ENCODE results near the gene RHBDL1. TPM values are rescaled to one million over a fixed set of nuclear protein-coding genes. Genes with fewer than 3 reads are reported as not detected.
A peak's percentile ranks its signal among the peaks of the same experiment; 100 is the strongest.

Gene RHBDL1
- total and polyA plus RNA-seq, 9 of the 15 experiments (the other 6 are each of a cell fraction or from before 2014, with no cell fraction given): 0.03 to 5.6 (median 1.3) TPM; not detected in 1

- TF ChIP-seq, protein P1, sequence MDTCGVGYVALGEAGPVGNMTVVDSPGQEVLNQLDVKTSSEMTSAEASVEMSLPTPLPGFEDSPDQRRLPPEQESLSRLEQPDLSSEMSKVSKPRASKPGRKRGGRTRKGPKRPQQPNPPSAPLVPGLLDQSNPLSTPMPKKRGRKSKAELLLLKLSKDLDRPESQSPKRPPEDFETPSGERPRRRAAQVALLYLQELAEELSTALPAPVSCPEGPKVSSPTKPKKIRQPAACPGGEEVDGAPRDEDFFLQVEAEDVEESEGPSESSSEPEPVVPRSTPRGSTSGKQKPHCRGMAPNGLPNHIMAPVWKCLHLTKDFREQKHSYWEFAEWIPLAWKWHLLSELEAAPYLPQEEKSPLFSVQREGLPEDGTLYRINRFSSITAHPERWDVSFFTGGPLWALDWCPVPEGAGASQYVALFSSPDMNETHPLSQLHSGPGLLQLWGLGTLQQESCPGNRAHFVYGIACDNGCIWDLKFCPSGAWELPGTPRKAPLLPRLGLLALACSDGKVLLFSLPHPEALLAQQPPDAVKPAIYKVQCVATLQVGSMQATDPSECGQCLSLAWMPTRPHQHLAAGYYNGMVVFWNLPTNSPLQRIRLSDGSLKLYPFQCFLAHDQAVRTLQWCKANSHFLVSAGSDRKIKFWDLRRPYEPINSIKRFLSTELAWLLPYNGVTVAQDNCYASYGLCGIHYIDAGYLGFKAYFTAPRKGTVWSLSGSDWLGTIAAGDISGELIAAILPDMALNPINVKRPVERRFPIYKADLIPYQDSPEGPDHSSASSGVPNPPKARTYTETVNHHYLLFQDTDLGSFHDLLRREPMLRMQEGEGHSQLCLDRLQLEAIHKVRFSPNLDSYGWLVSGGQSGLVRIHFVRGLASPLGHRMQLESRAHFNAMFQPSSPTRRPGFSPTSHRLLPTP (IDR thresholded peaks at IDR 0.05; ENCODE audit: borderline replicate concordance, extremely low read depth, insufficient read length): no peak
- TF ChIP-seq HDAC6 (IDR thresholded peaks at IDR 0.05; ENCODE audit: low read depth, low read length) (no peak), FOXP1 (CRISPR knock-in tag; IDR thresholded peaks at IDR 0.05) (peak; percentile 41; the same call in 1 of the 2 replicates), ZKSCAN3 (CRISPR knock-in tag; IDR thresholded peaks at IDR 0.05) (no peak), HNRNPLL (IDR thresholded peaks at IDR 0.05; ENCODE audit: low read depth, low read length, poor library complexity, severe bottlenecking) (peak; percentile 47), CREM (IDR thresholded peaks at IDR 0.05; ENCODE audit: low read depth) (peak; percentile 64), HMGXB4 (CRISPR knock-in tag; IDR thresholded peaks at IDR 0.05) (peak; percentile 15; the same call in 1 of the 2 replicates), SP1 (CRISPR knock-in tag; IDR thresholded peaks at IDR 0.05) (peak; percentile 53), RBM22 (IDR thresholded peaks at IDR 0.05; ENCODE audit: low read depth, low read length, poor library complexity, severe bottlenecking) (peak; percentile 71), HSF4 (CRISPR knock-in tag; IDR thresholded peaks at IDR 0.05; ENCODE audit: borderline replicate concordance) (no peak), E2F1 (CRISPR knock-in tag; IDR thresholded peaks at IDR 0.05) (no peak), ZNF175 (CRISPR knock-in tag; IDR thresholded peaks at IDR 0.05; ENCODE audit: low read depth) (no peak), ATF6 (CRISPR knock-in tag; IDR thresholded peaks at IDR 0.05) (no peak), MAZ (CRISPR knock-in tag; conservative IDR thresholded peaks at IDR 0.05 in 1 of 2, IDR thresholded peaks at IDR 0.05 in 1 of 2) (peak in 1 of 2 experiments; percentile 90), SMARCA4 (IDR thresholded peaks at IDR 0.05) (no peak), L3MBTL2 (IDR thresholded peaks at IDR 0.05) (peak; percentile 99), TAF15 (IDR thresholded peaks at IDR 0.05; ENCODE audit: low read depth, low read length) (no peak)
- TF ChIP-seq, protein P2, sequence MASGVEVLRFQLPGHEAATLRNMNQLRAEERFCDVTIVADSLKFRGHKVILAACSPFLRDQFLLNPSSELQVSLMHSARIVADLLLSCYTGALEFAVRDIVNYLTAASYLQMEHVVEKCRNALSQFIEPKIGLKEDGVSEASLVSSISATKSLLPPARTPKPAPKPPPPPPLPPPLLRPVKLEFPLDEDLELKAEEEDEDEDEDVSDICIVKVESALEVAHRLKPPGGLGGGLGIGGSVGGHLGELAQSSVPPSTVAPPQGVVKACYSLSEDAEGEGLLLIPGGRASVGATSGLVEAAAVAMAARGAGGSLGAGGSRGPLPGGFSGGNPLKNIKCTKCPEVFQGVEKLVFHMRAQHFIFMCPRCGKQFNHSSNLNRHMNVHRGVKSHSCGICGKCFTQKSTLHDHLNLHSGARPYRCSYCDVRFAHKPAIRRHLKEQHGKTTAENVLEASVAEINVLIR (CRISPR knock-in tag; IDR thresholded peaks at IDR 0.05): peak; percentile 44; the same call in 1 of the 2 replicates
Observed at GRCh38 chr16:720990-721764, 45.7 kb downstream of the RHBDL1 start, which contains the start of gene ANTKMT (continued).

All from K562 (cell line).